ENCODE data around the gene CIP2A.

Gene CIP2A

DNA sequence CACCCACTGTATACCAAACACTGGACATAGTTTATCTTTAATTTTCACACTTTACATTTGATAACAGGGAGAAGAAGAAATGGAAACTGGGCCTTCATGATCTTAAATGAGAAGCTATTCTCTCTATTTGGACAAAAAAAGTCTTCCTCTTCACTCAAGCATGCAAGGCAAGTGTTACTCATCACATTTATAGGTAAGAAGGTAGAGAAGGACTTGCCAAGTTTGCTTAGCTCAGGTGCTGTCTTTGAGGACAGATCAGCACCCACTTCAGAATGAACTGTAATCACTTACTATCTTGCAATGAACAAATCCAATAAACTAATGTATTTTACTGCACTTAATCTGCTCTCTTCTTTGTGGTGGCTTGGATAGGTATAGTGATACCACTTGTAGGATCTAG is 77.7 kb downstream of the CIP2A start:
- DNase-seq (ENCODE audit: extremely low read depth in 1 of 2, low read depth in 1 of 2), result no peak

DNA sequence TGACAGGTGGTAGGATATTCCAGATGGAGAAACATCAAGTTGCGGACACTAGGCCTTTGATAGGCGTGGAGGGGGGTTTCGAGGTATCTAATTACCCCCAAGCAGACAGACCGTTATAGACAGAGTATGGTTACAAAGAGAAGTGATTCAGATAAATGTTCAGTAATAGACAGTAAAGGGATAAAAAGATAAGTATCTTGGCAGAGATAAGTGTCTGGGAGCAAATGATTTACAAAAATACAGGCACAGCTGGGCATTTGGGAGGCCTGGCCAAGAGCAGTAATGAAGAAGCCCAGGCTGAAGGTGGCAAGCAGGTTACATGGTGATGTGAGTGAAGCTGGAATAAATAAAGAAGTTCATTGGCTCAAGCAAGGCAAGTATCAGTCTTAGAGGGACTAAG is 78.2 kb downstream of the CIP2A start:
- DNase-seq (ENCODE audit: extremely low read depth in 1 of 2, low read depth in 1 of 2), result no peak

DNA sequence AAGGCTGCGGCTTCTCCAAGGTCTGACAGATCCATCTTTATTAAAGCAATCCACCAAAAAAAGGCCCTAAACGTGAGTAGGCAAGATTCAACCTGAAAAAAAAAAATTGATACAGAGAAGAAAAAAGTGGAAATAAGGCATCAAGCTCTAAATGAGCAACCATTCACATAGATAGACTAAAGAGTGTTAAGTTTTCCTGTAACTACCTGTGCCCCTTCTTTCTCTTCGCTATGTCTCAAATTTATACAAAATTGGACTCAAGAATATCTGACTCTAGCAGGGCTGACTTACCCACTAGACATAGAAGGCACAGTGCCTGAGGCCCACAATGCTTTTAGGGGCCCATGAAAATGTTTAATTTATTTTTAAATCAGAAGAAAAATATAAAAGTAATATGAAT is 78.7 kb downstream of the CIP2A start, which contains the start of gene MYH15:
MYH15 (minus strand) TSS at position 101 of the 400 bp plus-strand sequence; CDS start at position 35, 66 bp downstream.
- no peak for DNase-seq (ENCODE audit: extremely low read depth in 1 of 2, low read depth in 1 of 2)

DNA sequence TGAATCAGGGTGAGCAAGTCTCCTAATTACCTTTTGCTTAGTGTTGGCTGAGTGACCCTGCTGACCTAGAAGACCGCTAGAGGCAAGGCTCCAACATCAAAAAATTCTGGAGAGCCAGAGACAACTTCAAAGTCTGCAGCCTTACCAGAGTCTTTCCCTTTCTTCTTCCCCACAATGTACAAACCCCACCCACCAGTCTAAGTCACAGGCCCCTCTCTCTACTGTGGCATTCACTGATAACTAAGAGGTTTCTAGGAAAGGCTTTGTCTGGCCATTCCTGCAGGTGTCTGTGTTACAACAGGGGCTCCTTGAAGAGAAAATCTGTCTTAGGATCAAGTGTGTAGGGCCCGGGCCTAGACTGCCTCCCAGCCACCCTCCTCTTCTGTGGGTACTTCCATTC is 79.4 kb downstream of the CIP2A start:
- no peak for DNase-seq (ENCODE audit: extremely low read depth in 1 of 2, low read depth in 1 of 2)

DNA sequence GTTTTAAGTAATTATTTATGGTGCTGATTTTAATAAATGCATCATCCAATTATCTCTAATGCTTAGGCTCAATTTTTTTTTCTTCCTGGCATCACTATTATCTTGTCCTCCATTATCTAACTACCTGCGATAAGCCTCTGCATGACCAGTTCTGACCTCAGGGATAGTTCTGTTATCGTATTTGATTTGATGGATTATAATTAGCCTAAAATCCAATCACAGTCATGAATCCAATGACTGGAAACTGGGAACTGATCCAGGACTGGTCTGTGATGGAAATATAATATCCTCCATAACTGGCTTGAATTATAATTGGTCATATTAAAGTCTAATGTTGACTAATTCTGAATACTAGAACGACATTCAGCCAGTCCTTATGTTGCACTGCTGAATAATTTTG is 80.0 kb downstream of the CIP2A start:
- no peak for DNase-seq (ENCODE audit: extremely low read depth in 1 of 2, low read depth in 1 of 2)

DNA sequence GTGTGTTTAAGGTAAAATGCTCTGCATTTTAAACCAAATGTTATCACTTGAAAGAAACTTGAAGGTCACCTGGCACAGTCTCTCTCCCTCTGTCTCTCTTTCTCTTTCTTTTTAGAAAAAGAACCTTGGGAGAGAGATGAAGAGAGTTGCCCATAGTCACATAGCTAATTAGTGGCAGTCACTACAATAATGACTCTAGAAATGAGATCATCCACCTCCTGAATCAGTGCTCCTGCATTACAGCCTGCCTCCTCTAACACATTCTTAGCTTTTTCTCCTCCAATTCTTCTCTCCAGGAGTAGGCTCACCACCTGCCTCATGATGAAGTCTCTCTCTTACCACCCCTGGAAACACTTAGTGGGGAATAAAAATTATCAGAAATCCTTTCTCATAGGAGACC is 81.3 kb downstream of the CIP2A start:
- DNase-seq (ENCODE audit: extremely low read depth in 1 of 2, low read depth in 1 of 2), result no peak

DNA sequence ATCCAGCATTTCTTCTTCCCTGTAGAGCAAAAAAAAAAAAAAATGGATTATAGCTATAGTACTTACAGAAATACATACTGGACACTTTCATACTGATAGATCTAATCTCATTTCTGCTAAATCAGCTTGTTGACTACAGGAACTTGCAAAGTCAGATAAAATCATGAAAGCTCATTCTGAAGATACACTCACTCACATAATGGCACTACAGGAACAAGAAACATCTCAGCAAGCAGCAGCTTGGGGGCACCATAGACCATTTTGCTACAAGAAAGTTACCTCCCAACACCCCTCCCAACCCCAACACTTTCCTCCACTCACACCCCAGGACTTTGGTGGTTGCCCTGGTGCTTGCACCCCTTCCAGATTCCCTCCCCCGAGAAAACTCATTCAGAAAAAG is 83.4 kb downstream of the CIP2A start:
- DNase-seq (ENCODE audit: extremely low read depth in 1 of 2, low read depth in 1 of 2), result no peak

DNA sequence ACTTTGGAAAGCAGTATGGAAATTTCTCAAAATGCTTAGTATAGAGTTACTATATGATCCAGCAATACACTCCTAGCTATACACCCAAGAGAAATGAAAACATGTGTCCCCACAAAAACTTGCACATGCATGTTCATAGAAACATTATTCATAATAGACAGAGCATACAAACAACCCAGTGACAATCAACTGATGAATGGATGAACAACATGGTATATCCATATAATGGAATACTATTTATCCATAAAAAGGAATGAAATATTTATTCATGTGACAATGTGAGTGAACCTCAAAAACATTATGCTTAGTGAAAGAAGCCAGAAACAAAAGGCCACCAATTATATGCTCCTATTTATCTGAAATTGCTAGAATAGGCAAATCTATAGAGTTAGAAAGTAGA is 85.5 kb downstream of the CIP2A start:
- DNase-seq (ENCODE audit: extremely low read depth in 1 of 2, low read depth in 1 of 2), result no peak

DNA sequence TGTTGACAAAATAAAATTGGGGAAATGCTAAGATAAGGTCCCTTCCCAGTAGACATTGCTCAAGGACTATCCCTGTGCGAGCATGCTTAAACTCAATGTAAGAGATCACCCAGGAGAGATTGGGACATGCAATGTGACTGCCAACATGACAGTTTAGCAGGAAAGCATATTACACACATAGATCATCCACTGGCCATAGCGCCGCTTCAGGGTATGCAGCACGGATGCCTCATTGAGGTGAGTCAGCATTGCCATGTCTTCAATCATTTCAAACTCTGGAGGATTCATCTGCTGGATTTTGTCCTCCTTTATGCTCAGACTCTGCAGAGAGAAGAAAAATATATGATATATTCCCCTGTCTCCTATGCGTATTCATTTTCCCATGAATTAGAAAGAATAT is 87.7 kb downstream of the CIP2A start:
- DNase-seq (ENCODE audit: extremely low read depth in 1 of 2, low read depth in 1 of 2), result no peak

DNA sequence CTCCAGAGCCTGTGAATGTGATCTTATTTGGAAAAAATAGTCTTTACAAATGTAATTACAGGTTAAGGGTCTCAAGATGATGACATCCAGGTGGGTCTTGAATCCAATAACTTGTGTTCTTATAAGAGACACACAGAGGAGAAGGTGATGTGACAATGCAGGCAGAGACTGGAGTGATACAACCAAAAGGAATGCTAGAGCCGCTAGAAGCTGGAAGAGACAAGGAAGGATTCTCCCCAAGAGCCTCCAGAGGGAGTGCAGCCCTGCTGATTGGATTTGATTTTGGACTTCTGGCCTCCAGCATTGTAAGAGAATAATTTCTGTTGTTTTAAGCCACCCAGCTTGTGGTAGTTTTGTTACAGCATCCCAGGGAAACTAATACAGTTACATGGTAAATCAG is 88.5 kb downstream of the CIP2A start:
- no peak for DNase-seq (ENCODE audit: extremely low read depth in 1 of 2, low read depth in 1 of 2)
